ENCODE measurements around the gene NTSR1. TPM values are rescaled to one million over a fixed set of nuclear protein-coding genes. Genes with fewer than 3 reads are reported as not detected.

NTSR1 gene
- total RNA-seq, 1 experiment from 2014 or later, result not detected

- in situ Hi-C loops (cut with HindIII; ENCODE audit: low pct_unique_long_range_greater_than_20kb, low sequenced_read_pairs), result no loop called here
- DNase-seq (ENCODE audit: low read depth), result no peak
These were observed 8.3 kb downstream of the NTSR1 start for GRCh38 chr20:62716941-62717310.

GRCh38 chr20:62717933-62718332, 9.3 kb downstream of the NTSR1 start:
- in situ Hi-C loops (cut with HindIII; ENCODE audit: low pct_unique_long_range_greater_than_20kb, low sequenced_read_pairs), result no loop called here
- no peak for DNase-seq (ENCODE audit: low read depth)

- DNase-seq (ENCODE audit: low read depth), result no peak
- in situ Hi-C loops (cut with HindIII; ENCODE audit: low pct_unique_long_range_greater_than_20kb, low sequenced_read_pairs), result no loop called here
These were observed 9.9 kb downstream of the NTSR1 start for GRCh38 chr20:62718546-62718945.

- no peak for DNase-seq (ENCODE audit: low read depth)
- in situ Hi-C loops (cut with HindIII; ENCODE audit: low pct_unique_long_range_greater_than_20kb, low sequenced_read_pairs), result no loop called here
These were observed 10.8 kb downstream of the NTSR1 start for GRCh38 chr20:62719250-62719935.

- in situ Hi-C loops (cut with HindIII; ENCODE audit: low pct_unique_long_range_greater_than_20kb, low sequenced_read_pairs), result no loop called here
- no peak for DNase-seq (ENCODE audit: low read depth)
These were observed 13.1 kb downstream of the NTSR1 start for GRCh38 chr20:62721511-62722370.

- in situ Hi-C loops (cut with HindIII; ENCODE audit: low pct_unique_long_range_greater_than_20kb, low sequenced_read_pairs), result no loop called here
- DNase-seq (ENCODE audit: low read depth), result no peak
These were observed 14.0 kb downstream of the NTSR1 start for GRCh38 chr20:62722627-62723026.

GRCh38 chr20:62723351-62723750, 14.7 kb downstream of the NTSR1 start:
- no peak for DNase-seq (ENCODE audit: low read depth)
- in situ Hi-C loops (cut with HindIII; ENCODE audit: low pct_unique_long_range_greater_than_20kb, low sequenced_read_pairs), result no loop called here

- in situ Hi-C loops (cut with HindIII; ENCODE audit: low pct_unique_long_range_greater_than_20kb, low sequenced_read_pairs), result no loop called here
- no peak for DNase-seq (ENCODE audit: low read depth)
These were observed 15.3 kb downstream of the NTSR1 start for GRCh38 chr20:62723768-62724450.

- in situ Hi-C loops (cut with HindIII; ENCODE audit: low pct_unique_long_range_greater_than_20kb, low sequenced_read_pairs), result no loop called here
- DNase-seq (ENCODE audit: low read depth), result no peak
These were observed 16.3 kb downstream of the NTSR1 start for GRCh38 chr20:62724692-62725595.

- DNase-seq (ENCODE audit: low read depth), result no peak
- in situ Hi-C loops (cut with HindIII; ENCODE audit: low pct_unique_long_range_greater_than_20kb, low sequenced_read_pairs), result no loop called here
These were observed 17.1 kb downstream of the NTSR1 start for GRCh38 chr20:62725596-62726268.

GRCh38 chr20:62726276-62726675, 17.6 kb downstream of the NTSR1 start:
- DNase-seq (ENCODE audit: low read depth), result no peak
- in situ Hi-C loops (cut with HindIII; ENCODE audit: low pct_unique_long_range_greater_than_20kb, low sequenced_read_pairs), result no loop called here

GRCh38 chr20:62726716-62727583, 18.3 kb downstream of the NTSR1 start:
- in situ Hi-C loops (cut with HindIII; ENCODE audit: low pct_unique_long_range_greater_than_20kb, low sequenced_read_pairs), result no loop called here
- DNase-seq (ENCODE audit: low read depth), result no peak

- in situ Hi-C loops (cut with HindIII; ENCODE audit: low pct_unique_long_range_greater_than_20kb, low sequenced_read_pairs), result no loop called here
- no peak for DNase-seq (ENCODE audit: low read depth)
These were observed 19.0 kb downstream of the NTSR1 start for GRCh38 chr20:62727584-62728027.

- no peak for DNase-seq (ENCODE audit: low read depth)
- in situ Hi-C loops (cut with HindIII; ENCODE audit: low pct_unique_long_range_greater_than_20kb, low sequenced_read_pairs), result no loop called here
These were observed 19.6 kb downstream of the NTSR1 start for GRCh38 chr20:62728028-62728780.

- no peak for DNase-seq (ENCODE audit: low read depth)
- in situ Hi-C loops (cut with HindIII; ENCODE audit: low pct_unique_long_range_greater_than_20kb, low sequenced_read_pairs), result no loop called here
These were observed 20.2 kb downstream of the NTSR1 start for GRCh38 chr20:62728781-62729300.

- in situ Hi-C loops (cut with HindIII; ENCODE audit: low pct_unique_long_range_greater_than_20kb, low sequenced_read_pairs), result no loop called here
- DNase-seq (ENCODE audit: low read depth), result no peak
These were observed 21.8 kb downstream of the NTSR1 start for GRCh38 chr20:62730481-62730880.

Measured in Caki2 (cell line).